Smooth muscle cell (in vitro differentiated cells): ENCODE data around the gene MRPL14. TPM values are rescaled to one million over a fixed set of nuclear protein-coding genes. Genes with fewer than 3 reads are reported as not detected.

Experiments
- DNase-seq: peaks from one replicate; lab custom pipeline; 2025; ENCODE audit not compliant: unreplicated experiment; lab: John Stamatoyannopoulos, UW
- H2AFZ ChIP-seq: fragments of 200-600 bp; sonication (generic); 2 replicates; pipeline ENCODE4 v1.6.0; 2016; ENCODE audit warnings: antibody characterized with exemption, low read depth, mild to moderate bottlenecking
- H3F3A ChIP-seq: fragments of 200-600 bp; sonication (generic); 2 replicates; pipeline ENCODE4 v1.6.0; 2017; ENCODE audit warnings: antibody characterized with exemption, low read depth
- H3K27ac ChIP-seq: fragments of 200-600 bp; sonication (generic); 2 replicates; pipeline ENCODE4 v1.5.1; 2016; ENCODE audit warnings: low read depth, mild to moderate bottlenecking
- H3K27me3 ChIP-seq: fragments of 200-600 bp; sonication (generic); 2 replicates; pipeline ENCODE4 v1.6.1; 2016; ENCODE audit warnings: low read depth, mild to moderate bottlenecking
- H3K36me3 ChIP-seq: fragments of 200-600 bp; sonication (generic); 2 replicates; pipeline ENCODE4 v1.5.1; 2016; ENCODE audit warnings: low read depth
- H3K4me1 ChIP-seq: fragments of 200-600 bp; sonication (generic); 2 replicates; pipeline ENCODE4 v1.5.1; 2016; ENCODE audit warnings: low read depth
- H3K4me2 ChIP-seq: fragments of 200-600 bp; sonication (generic); 2 replicates; pipeline ENCODE4 v1.6.0; 2016; ENCODE audit warnings: mild to moderate bottlenecking
- H3K4me3 ChIP-seq: fragments of 200-600 bp; sonication (generic); 2 replicates; pipeline ENCODE4 v1.5.1; 2016; ENCODE audit warnings: mild to moderate bottlenecking
- H3K79me2 ChIP-seq: fragments of 200-600 bp; sonication (generic); 2 replicates; pipeline ENCODE4 v1.6.0; 2016; ENCODE audit warnings: low read depth, mild to moderate bottlenecking
- H3K9ac ChIP-seq: fragments of 200-600 bp; sonication (generic); 2 replicates; pipeline ENCODE4 v1.6.0; 2016; ENCODE audit warnings: low read depth
- H3K9me3 ChIP-seq: fragments of 200-600 bp; sonication (generic); replicated peaks from 2 replicates; pipeline ENCODE4 v1.5.1; 2016; ENCODE audit warnings: low read depth
- H4K20me1 ChIP-seq: fragments of 200-600 bp; sonication (generic); 2 replicates; pipeline ENCODE4 v1.6.0; 2016; ENCODE audit warnings: low read depth
- WGBS: methylation state at CpG from one replicate; pipeline ENCODE4 v1.1.7; 2016; ENCODE audit warnings: low lambda C conversion rate; 5-methylcytosine and 5-hydroxymethylcytosine counted together
- polyA plus RNA-seq: library from polyadenylated mRNA; unstranded; fragments of >200 nt; fragmentation: Nextera tagmentation; extraction: Ambion mirVana; gene quantifications from 2 replicates; pipeline ENCODE4 v1.2.1, GENCODE V29; 2016
- total RNA-seq: library from RNA; depleted of rRNA; stranded (reverse); fragments of >200 nt; gene quantifications from 2 replicates; pipeline ENCODE4 v1.2.3, GENCODE V29; 2014
- TF ChIP-seq, protein P1 (sequence below): fragments of 200-600 bp; sonication (generic); IDR thresholded peaks from 2 replicates; pipeline ENCODE4 v1.5.1; 2017; ENCODE audit warnings: borderline replicate concordance, mild to moderate bottlenecking, antibody characterized with exemption; ENCODE audit not compliant: insufficient read depth, poor library complexity, severe bottlenecking

Gene MRPL14
- total and polyA plus RNA-seq, 2 experiments from 2014 or later: 53.4 to 97.9 TPM

DNA sequence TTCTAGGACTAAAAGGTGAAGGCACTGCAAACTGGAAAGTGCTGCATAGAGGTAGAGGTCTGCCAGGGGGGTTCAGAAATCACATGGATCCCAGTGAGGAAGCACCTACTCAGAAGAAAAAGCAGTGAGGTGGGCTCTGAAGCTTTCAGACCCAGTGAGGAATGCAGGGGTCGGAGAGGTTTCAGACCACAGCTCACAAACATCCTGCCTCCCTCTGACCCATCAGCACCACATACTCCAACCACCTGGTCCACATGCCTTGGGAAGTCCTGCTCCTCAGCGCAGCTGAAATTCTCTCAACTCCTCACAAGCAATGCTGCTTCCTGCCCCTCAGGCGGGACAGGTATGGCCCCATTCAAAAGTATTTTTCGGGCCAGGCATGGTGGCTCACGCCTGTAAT, 20.2 kb downstream of the MRPL14 start:
- TF ChIP-seq, protein P1, sequence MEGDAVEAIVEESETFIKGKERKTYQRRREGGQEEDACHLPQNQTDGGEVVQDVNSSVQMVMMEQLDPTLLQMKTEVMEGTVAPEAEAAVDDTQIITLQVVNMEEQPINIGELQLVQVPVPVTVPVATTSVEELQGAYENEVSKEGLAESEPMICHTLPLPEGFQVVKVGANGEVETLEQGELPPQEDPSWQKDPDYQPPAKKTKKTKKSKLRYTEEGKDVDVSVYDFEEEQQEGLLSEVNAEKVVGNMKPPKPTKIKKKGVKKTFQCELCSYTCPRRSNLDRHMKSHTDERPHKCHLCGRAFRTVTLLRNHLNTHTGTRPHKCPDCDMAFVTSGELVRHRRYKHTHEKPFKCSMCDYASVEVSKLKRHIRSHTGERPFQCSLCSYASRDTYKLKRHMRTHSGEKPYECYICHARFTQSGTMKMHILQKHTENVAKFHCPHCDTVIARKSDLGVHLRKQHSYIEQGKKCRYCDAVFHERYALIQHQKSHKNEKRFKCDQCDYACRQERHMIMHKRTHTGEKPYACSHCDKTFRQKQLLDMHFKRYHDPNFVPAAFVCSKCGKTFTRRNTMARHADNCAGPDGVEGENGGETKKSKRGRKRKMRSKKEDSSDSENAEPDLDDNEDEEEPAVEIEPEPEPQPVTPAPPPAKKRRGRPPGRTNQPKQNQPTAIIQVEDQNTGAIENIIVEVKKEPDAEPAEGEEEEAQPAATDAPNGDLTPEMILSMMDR: no peak
- no peak overlapping the region for H2AFZ ChIP-seq
- no peaks in the 10 kb centered on the region for H3K27me3 ChIP-seq
- H3K9me3 ChIP-seq: no peaks in the 10 kb centered on the region
- no peaks in the 10 kb centered on the region for H3F3A ChIP-seq
- H3K4me1 ChIP-seq: no peaks in the 10 kb centered on the region
- H4K20me1 ChIP-seq: peaks cover 69% of the 10 kb centered on the region
- H3K79me2 ChIP-seq: peaks cover 3% of the 10 kb centered on the region
- no peak for DNase-seq
- 97% methylated on average over 5 of the region's 5 CpGs for WGBS
- no peak overlapping the region for H3K27ac ChIP-seq
- H3K4me2 ChIP-seq: no peak overlapping the region
- H3K4me3 ChIP-seq: no peak overlapping the region
- H3K36me3 ChIP-seq: peaks cover 6% of the 10 kb centered on the region
- H3K9ac ChIP-seq: no peak overlapping the region

- H3F3A ChIP-seq: no peaks in the 10 kb centered on the region
- TF ChIP-seq, protein P1: no peak
- no peak overlapping the region for H2AFZ ChIP-seq
- H3K4me1 ChIP-seq: no peaks in the 10 kb centered on the region
- H4K20me1 ChIP-seq: peaks cover 65% of the 10 kb centered on the region
- no peak overlapping the region for H3K9ac ChIP-seq
- no peak overlapping the region for H3K4me3 ChIP-seq
- H3K4me2 ChIP-seq: no peak overlapping the region
- no peaks in the 10 kb centered on the region for H3K27me3 ChIP-seq
- WGBS: 82% methylated on average over 3 of the region's 3 CpGs
- no peak overlapping the region for H3K27ac ChIP-seq
- no peaks in the 10 kb centered on the region for H3K9me3 ChIP-seq
- no peak for DNase-seq
- peaks cover 6% of the 10 kb centered on the region for H3K36me3 ChIP-seq
- no peaks in the 10 kb centered on the region for H3K79me2 ChIP-seq
Observed at GRCh38 chr6:44105993-44106740, 21.1 kb downstream of the MRPL14 start.

DNA sequence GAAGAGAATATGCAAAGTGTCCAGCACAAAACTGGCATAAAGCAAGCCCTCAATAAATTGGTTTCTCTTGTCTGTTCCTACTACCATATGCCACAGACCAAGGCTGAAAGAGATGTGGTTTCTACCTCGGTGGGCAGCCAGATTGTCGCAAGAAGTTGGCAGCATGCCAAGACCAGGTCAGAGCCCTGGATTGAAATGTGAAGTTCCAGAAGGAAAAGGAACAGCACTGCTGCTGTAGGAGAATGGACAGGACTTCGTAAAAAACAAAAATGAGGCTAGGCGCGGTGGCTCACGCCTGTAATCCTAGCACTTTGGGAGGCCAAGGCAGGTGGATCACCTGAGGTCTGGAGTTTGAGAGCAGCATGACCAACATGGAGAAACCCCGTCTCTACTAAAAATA, 22.1 kb downstream of the MRPL14 start:
- WGBS: 95% methylated on average over 7 of the region's 7 CpGs
- Histone ChIP-seq H3K27me3 (no peaks in the 10 kb centered on the region), H3K4me2 (no peak overlapping the region), H3K4me1 (no peaks in the 10 kb centered on the region), H3K4me3 (no peak overlapping the region), H4K20me1 (peaks cover 57% of the 10 kb centered on the region), H2AFZ (no peak overlapping the region), H3K79me2 (no peaks in the 10 kb centered on the region), H3K27ac (no peak overlapping the region), H3K9me3 (no peaks in the 10 kb centered on the region), H3K9ac (no peak overlapping the region), H3K36me3 (peaks cover 6% of the 10 kb centered on the region), H3F3A (no peaks in the 10 kb centered on the region)
- no peak for DNase-seq
- TF ChIP-seq, protein P1: no peak
